Duodenal mucosa (tissue), 2 donors: ENCODE results near the gene NR3C2.
"Not testable (repeated sequence)": the region's sequence is repeated elsewhere in the genome, so short reads cannot be mapped to it uniquely, and the experiment has no call there.

Source experiments
- H3K27ac ChIP-seq: one replicate; pipeline ENCODE4 v1.7.0; 2013; ENCODE audit warnings: low read depth, low read length
- H3K27me3 ChIP-seq, 2 donors: one replicate each; pipeline ENCODE4 v1.7.0; 2013; ENCODE audit warnings: low read length in 2 of 2, control low read depth in 1 of 2; ENCODE audit not compliant: insufficient read depth in 2 of 2, control insufficient read depth in 1 of 2
- H3K36me3 ChIP-seq, 2 donors: one replicate each; pipeline ENCODE4 v1.7.0; 2013; ENCODE audit warnings: low read length in 2 of 2, control low read depth in 1 of 2; ENCODE audit not compliant: insufficient read depth in 2 of 2, control insufficient read depth in 1 of 2
- H3K4me1 ChIP-seq, 2 donors: one replicate each; pipeline ENCODE4 v1.7.0; 2013; ENCODE audit warnings: low read length in 2 of 2, control low read depth in 1 of 2; ENCODE audit not compliant: insufficient read depth in 2 of 2, control insufficient read depth in 1 of 2
- H3K4me3 ChIP-seq, 2 donors: one replicate each; pipeline ENCODE4 v1.7.0; 2013; ENCODE audit warnings: low read length in 2 of 2, low read depth in 1 of 2
- H3K9ac ChIP-seq, 2 donors: one replicate each; pipeline ENCODE4 v1.7.0; 2013; ENCODE audit warnings: low read length in 2 of 2, low read depth in 1 of 2
- H3K9me3 ChIP-seq, 2 donors: one replicate each; pipeline ENCODE4 v1.7.0; 2013; ENCODE audit warnings: low read length in 2 of 2, control low read depth in 1 of 2; ENCODE audit not compliant: control insufficient read depth in 1 of 2

The NR3C2 gene

GRCh38 chr4:148204171-148204570 is 238.0 kb downstream of the NR3C2 start:
- H3K27ac ChIP-seq: no peak overlapping the region
- no peaks in the 10 kb centered on the region for H3K36me3 ChIP-seq
- no peak overlapping the region for H3K4me3 ChIP-seq
- no peaks in the 10 kb centered on the region for H3K27me3 ChIP-seq
- no peaks in the 10 kb centered on the region for H3K9me3 ChIP-seq
- peaks cover 0 to 12% of the 10 kb centered on the region in 2 donors for H3K4me1 ChIP-seq
- no peak overlapping the region for H3K9ac ChIP-seq

GRCh38 chr4:148203056-148203898 is 238.9 kb downstream of the NR3C2 start:
- Histone ChIP-seq H3K36me3 (no peaks in the 10 kb centered on the region), H3K4me1 (peaks cover 0 to 12% of the 10 kb centered on the region in 2 donors), H3K9ac (no peak overlapping the region), H3K4me3 (no peak overlapping the region), H3K27me3 (no peaks in the 10 kb centered on the region), H3K9me3 (no peaks in the 10 kb centered on the region), H3K27ac (no peak overlapping the region)

GRCh38 chr4:148200960-148201359 is 241.3 kb downstream of the NR3C2 start:
- Histone ChIP-seq H3K4me1 (peaks cover 0 to 9% of the 10 kb centered on the region in 2 donors), H3K4me3 (no peak overlapping the region), H3K36me3 (no peaks in the 10 kb centered on the region), H3K27ac (no peak overlapping the region), H3K27me3 (no peaks in the 10 kb centered on the region), H3K9me3 (no peaks in the 10 kb centered on the region), H3K9ac (no peak overlapping the region)

GRCh38 chr4:148196164-148196563 is 246.1 kb downstream of the NR3C2 start:
- Histone ChIP-seq H3K9me3 (no peaks in the 10 kb centered on the region), H3K27me3 (no peaks in the 10 kb centered on the region), H3K36me3 (peaks cover 0 to 9% of the 10 kb centered on the region in 2 donors), H3K4me1 (no peaks in the 10 kb centered on the region), H3K27ac (no peak overlapping the region), H3K4me3 (no peak overlapping the region), H3K9ac (no peak overlapping the region)

- Histone ChIP-seq H3K27ac (no peak overlapping the region), H3K4me1 (no peaks in the 10 kb centered on the region), H3K27me3 (no peaks in the 10 kb centered on the region), H3K9ac (no peak overlapping the region), H3K9me3 (no peaks in the 10 kb centered on the region), H3K36me3 (peaks cover 0 to 9% of the 10 kb centered on the region in 2 donors), H3K4me3 (no peak overlapping the region)
Observed at GRCh38 chr4:148192526-148192925, 249.7 kb downstream of the NR3C2 start.

- not testable (repeated sequence) for H3K27ac ChIP-seq, H3K9ac ChIP-seq, H3K9me3 ChIP-seq, H3K36me3 ChIP-seq, H3K4me3 ChIP-seq, H3K27me3 ChIP-seq, H3K4me1 ChIP-seq
Observed at GRCh38 chr4:148187454-148188222, 254.6 kb downstream of the NR3C2 start.

- Histone ChIP-seq H3K4me1 (peaks cover 4 to 8% of the 10 kb centered on the region in 2 donors), H3K9ac (no peak overlapping the region), H3K4me3 (no peak overlapping the region), H3K36me3 (no peaks in the 10 kb centered on the region), H3K27me3 (no peaks in the 10 kb centered on the region), H3K27ac (no peak overlapping the region), H3K9me3 (no peaks in the 10 kb centered on the region)
Observed at GRCh38 chr4:148184922-148185321, 257.3 kb downstream of the NR3C2 start.

- H3K4me1 ChIP-seq: peaks cover 4 to 14% of the 10 kb centered on the region in 2 donors
- H3K9ac ChIP-seq: no peak overlapping the region
- H3K36me3 ChIP-seq: no peaks in the 10 kb centered on the region
- no peaks in the 10 kb centered on the region for H3K27me3 ChIP-seq
- H3K9me3 ChIP-seq: no peaks in the 10 kb centered on the region
- H3K4me3 ChIP-seq: peak overlapping the region; percentile 47 to 64
- no peak overlapping the region for H3K27ac ChIP-seq
Observed at GRCh38 chr4:148182230-148182911, 259.8 kb downstream of the NR3C2 start.

- H3K4me1 ChIP-seq: peaks cover 11 to 23% of the 10 kb centered on the region in 2 donors
- no peak overlapping the region for H3K27ac ChIP-seq
- H3K9me3 ChIP-seq: peaks cover 0 to 8% of the 10 kb centered on the region in 2 donors
- no peak overlapping the region for H3K4me3 ChIP-seq
- H3K9ac ChIP-seq: no peak overlapping the region
- H3K36me3 ChIP-seq: no peaks in the 10 kb centered on the region
- no peaks in the 10 kb centered on the region for H3K27me3 ChIP-seq
Observed at GRCh38 chr4:148173397-148174017, 268.7 kb downstream of the NR3C2 start.
